HG03460 (cell line): ENCODE data around the gene SUGCT.
A peak's percentile ranks its signal among the peaks of the same experiment; 100 is the strongest.
"Not testable (repeated sequence)": the region's sequence is repeated elsewhere in the genome, so short reads cannot be mapped to it uniquely, and the experiment has no call there.

ENCODE experiments used
- ATAC-seq: cut with Tn5 transposase; IDR thresholded peaks from one replicate; pipeline ENCODE4 v1.9.1; 2021; ENCODE audit not compliant: unreplicated experiment

Gene SUGCT

DNA sequence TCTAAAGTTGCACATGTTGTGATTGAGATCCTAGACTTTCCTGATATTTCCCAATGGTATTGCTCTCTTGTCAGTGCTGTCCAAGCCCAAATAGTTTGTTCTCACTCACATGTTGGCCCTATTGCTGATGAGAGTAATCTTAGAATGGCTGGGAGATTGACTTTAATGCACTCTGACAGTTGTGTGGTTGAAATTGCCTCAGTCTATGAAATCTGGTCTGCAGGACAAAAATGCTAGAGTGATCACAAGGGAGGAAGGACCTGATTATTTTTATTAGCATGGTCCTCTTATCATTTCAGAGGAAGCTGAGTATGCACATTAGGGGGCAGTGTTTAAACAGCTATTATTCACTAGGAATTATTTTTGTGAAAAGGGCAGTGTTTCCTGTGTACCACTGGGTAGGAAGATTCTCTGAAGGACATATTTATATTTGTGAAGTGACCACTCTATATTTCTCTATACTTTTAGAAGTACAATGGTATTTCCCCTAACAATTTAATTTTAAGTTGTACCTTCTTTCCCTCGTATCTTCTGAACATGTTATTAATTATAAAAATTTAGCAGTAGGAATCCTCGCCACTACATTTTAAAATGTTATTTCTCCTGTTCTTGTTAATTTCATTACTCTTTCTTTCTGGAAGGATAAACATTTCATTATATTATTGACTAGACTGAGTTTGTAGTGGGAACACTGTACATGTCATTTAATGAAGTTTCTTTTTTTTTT, 64.4 kb downstream of the SUGCT start:
- ATAC-seq = no peak

DNA sequence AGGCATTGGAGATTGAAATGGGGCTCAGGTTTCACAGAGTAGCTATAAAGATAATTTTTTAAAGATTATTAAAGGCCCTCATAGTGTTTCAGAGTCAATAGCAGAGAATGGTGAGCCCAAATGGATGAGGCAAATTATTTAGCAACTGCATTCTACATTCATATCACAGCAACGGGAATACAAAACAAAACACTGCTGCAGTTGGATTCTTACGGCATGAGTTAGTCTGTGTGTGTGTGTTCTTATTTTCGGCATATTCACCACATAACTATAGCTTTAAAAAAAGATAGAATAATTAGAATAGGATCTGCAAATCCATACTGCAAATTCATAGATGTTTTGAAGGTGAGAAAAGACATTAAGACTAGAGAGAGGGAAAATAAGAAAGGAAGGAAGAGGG, 66.0 kb downstream of the SUGCT start:
- no peak for ATAC-seq

DNA sequence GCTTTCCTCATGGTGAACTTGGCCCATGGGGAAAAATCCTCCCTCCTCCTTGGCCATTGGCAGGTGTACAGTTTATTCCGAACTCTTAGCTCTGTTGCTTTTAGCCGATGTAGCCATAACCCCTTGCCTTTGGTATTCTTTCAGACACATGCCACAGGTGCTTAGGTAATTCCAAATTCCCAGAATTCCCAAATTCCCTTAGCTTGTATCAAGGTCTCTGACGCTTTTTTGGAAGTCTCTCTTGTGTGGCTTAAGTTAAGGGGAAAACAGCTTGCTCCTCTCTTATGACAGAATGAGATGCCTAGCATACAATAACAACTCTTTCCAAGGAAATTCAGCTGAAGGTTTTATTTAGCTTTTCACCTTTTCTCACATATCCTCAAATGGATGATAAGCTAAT, 68.0 kb downstream of the SUGCT start:
- ATAC-seq = no peak

DNA sequence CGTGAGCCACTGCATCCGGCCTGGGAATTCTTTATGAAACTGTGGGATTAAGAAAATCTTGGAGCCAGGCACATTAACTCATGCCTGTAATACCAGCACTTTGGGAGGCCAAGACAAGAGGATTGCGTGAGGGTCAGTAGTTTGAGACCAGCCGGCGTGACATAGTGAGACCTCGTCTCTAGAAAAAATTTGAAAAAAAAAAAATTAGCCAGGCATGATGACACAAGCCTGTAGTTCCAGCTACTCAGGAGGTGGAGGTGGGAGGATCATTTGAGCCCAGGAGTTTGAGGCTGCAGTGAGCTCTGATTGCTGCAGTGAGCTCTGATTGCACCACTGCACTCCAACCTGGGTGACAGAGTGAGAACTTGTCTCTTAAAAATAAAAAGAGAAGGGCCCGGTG, 69.8 kb downstream of the SUGCT start:
- no peak for ATAC-seq

DNA sequence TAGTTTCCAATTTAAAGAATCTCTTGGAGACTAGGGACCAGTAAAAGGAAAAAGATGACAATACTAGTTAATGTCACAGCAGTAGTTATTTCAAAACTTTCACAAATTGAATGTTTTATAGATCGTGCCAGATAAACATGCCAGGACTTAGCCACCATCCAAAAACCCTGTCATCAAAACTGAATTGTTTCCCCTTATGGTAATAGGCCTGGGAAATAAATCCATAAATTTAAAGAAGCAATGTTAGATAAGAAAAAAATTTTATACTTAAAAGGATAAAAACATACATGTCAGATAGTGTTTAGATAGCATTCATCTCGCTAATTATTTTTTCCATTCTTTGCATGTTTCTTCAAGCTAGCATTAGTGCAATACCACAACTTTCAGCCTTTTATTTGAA, 71.2 kb downstream of the SUGCT start:
- ATAC-seq = no peak

DNA sequence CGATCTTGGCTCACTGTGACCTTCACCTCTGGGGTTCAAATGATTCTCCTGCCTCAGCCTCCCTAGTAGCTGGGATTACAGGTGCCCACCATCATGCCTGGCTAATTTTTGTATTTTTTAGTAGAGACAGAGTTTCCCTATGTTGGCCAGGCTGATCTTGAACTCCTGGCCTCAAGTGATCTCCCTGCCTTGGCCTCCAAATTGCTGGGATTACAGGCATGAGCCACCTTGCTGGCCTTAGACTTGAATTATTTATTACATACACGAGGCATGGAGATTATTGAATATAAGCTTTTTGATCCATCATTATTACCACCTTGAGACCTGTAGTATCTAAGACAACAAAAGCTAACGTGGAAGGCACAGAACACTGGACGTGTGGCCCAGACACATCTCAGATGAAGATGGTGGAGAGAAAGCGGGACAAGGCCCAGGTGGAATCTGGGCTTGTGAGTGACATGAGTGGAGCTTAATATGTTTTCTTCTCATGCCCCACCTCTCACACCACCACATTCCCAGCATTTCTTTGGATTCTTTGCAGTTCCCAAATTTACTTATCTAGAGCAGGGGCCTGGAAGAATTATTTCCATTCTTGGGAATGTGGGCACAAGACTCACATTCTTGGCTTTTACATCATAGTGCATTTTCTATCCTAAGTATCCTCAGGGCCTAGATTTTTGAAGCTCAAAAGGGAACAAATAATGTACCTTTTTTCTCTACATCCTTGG, 76.6 kb downstream of the SUGCT start:
- no peak for ATAC-seq

DNA sequence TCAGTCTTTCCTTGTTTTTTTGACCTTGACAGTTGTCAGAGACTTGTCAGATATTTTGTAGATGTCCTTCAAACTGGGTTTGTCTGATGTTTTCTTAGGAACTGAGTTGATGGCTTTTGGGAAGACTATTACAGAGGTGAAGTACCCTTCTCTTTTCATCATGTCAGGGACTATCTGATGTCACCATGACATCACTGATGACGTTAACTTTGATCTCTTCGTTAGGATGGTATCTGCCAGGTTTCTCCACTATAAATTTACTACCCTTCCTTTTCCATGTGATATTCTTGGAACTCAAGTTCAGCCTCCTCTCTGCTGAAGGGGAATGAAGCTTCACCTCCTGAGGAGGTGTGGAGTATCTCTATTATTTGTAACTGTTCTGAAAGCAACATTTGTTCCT, 78.5 kb downstream of the SUGCT start:
- no peak for ATAC-seq

DNA sequence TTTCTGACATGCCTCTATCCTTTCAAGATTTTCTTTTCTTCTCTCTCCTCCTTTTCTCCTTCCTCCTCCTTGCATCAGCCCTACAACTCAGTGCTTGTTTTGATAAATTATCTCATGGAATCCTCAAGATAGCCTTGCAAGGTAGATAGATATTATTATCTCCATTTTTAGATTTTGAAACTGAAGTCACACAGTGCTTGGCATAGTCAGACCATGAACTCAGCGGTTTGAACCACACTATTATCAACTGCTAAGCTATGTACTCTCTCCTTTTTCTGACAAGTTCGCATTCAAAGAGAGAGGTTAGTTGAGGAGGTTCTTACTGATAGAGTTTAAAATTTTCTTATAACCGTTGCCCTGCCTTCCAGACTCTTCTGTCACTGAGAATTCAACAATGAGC, 79.1 kb downstream of the SUGCT start:
- ATAC-seq = no peak

DNA sequence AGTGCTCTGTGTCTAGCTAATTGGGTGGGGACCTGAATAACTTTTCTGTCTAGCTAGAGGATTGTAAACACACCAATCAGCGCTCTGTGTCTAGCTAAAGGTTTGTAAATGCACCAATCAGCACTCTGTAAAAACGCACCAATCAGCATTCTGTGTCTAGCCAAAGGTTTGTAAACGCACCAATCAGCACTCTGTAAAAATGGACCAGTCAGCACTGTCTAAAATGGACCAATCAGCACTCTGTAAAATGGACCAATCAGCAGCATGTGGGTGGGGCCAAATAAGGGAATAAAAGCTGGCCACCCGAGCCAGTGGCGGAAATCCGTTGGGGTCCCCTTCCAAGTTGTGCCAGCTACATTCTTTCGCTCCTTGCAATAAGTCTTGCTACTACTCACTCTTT, 83.8 kb downstream of the SUGCT start:
- not testable (repeated sequence) for ATAC-seq

DNA sequence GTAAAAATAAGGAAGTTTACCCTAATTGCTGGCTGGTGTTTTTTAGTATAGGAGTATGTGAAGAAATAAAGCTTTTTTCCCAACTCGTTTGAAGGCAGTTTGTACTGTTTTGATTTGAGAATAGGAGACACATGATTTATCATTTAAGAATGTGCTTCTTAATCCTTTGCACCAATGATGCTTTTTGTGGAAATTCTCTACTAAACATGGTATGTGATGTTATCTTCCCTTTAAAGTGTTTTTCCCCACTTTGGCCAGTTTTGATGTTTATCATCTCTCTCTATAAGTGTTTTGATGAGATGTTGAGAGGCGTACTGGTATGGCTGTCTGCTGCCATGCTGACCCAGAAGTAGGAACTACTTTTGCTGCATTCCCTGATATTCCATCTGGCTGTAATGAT, 85.1 kb downstream of the SUGCT start:
- ATAC-seq = no peak

DNA sequence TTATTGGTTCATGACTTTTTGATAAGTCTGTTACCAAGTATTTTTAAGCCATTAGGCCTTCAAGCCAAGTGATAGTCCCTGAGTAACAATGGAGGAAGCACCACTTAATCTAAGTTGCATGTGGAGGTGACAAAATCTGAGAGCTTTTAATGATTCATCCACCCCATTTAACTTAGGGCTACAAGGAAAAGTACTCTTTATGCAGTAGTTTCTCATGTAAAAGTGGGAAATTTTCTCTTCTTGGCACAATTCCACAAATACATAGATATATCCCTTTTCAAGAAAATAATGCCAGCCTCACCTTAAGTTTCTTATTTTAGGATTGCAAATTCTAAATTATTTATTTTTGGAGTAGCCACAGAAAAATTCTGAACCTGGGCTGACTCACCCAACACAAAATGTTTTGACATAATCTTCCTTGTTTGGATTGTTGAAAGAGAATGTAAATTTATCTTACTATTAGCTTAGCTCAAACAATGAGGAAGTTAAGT, 85.7 kb downstream of the SUGCT start:
- ATAC-seq = no peak

DNA sequence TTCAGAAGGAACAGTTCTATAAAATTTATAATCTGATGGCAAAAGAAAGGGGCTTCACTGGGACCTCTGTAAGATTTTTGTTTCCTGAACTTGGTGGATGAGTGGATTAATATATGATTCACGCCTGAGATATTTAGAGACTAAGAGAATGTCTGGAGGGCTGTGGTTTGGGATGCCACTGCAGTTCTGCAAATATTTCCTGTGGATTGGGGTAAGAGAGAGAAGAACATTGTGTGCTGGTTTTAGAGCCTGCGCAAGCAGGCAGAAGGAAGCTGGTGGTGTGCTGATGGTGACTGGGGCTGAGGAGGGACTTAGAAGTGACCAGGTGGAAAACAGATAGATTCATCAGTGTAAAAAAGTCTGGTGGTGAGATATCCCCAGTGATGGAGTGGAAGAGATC, 87.0 kb downstream of the SUGCT start:
- ATAC-seq = no peak

DNA sequence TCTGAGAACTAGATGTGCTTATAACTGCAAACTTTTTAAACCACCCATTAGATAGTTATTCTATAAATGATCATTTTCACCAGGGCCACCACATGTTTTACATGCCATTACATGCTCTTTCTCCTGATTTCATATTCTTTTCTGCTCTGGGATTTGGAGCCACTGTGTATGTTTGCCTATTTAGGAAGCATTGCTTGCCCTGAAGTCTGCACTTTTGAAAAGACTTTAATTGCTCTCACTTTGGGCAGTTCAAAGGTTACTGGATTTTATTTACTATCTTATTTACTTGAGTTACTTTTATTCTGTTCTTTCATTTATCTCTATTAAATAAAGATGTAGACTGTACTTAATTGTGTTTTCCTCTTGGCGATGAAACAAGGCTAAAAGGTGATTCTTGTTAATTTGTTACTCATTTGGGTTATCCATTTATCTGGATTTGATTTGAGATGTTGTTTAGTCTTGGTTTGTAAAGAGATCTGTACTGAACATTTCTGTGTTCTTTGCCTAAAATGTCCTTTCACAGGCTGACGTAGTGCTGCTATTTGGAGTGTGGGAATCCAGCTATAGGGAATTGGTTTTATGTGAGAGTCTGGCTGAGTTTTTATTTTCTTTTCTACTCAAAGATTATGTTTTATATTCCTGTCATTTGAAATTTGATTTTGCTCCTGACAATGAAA, 88.8 kb downstream of the SUGCT start:
- no peak for ATAC-seq

DNA sequence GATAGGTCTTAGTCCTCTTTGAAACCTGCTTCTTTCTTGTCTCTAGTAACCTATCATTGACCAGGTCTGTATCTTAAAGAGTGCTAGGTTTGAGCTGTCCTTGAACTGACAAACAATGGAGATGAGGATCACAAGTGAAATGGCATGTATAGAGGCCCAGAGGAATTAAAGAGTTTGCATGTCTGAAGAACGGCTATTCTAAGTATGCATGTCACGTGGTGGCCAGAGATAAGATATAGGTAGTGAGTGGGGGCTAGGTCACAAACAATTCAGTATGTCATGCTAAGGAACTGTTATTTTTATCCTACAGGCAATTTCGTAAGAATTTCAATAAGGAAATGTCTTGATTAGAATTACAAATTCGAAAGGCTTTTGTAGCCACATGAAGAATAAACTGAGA, 95.3 kb downstream of the SUGCT start:
- ATAC-seq = no peak

DNA sequence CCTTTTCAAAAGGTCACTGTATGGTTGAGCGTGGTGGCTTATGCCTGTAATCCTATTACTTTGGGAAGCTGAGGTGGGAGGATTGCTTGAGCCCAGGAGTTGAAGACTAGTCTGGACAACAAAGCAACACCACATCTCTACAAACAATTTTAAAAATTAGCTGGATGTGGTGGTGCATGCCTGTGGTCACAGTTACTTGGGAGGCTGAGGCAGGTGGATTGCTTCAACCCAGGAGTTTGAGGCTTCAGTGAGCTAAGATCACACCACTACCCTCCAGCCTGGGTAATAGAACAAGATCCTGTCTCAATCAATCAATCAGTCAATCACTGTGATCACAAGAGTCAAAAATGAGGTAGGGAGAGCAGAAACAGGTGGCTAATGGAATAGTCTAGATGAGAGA, 97.0 kb downstream of the SUGCT start:
- ATAC-seq = no peak

DNA sequence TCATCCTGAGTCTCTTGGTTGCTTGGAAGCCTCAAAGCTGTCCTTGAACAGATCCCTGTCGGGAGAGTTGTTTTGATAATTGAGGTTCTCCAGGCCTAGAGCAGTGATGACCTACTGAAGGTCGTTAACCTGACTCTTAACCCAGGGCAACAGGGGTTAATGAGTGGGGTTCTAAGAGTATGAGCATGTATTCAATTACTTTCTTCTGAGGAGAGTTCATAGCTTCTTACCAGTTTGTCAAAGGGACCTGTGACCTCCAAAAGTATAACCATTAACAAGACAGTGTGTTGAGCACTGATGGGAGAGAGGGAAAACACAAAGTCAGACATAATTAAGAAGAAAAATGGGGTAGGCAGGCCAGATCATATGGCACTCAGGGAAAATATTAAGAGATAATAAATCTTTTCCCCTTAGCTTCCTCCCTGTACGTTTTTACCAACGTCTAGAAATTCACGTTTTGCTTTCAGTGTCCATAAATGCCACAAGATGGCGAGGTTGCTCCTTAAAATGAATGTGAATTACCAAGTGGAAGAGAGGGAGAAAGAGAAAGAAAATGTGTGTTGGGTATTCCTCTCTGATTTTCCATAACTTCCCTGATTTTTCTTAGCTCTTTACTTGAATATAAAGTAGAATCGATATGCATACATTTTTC, 97.6 kb downstream of the SUGCT start:
- ATAC-seq = peak; percentile 65

DNA sequence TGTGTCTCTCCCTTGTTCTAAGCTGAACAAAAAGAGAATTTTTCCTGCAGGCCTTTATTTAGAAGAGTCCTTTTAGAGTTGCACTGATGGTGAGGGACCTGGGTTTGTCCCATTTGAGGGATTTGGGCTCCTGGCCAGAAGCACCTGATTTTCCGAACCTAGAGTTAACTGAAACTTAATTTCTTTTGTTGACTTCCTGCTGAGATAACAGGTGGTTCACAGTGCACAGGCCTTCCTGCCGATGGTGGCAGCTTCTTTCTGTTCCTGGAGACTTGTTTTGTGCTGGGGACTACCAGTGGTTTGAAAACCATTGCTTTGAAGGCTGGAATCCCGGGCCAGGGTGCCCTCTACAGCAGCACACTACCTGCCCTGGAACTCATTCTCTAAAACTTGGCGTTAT, 99.2 kb downstream of the SUGCT start:
- ATAC-seq = no peak

DNA sequence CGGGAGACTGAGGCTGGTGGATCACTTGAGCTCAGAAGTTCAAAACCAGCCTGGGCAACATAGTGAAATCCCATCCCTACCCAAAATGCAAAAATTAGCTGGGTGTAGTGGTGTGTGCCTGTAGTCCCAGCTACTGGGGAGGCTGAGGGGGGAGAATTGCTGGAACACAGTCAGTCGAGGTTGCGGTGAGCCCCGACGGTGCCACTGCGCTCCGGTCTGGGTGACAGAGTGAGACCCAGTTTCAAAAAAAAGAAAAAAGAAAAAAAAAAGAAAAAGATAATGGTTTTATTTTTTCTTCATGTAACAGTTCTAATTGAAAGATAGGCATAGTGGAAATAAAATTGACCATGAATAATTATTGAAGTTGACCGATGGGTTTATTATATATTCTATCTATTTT, 99.9 kb downstream of the SUGCT start:
- ATAC-seq = no peak

DNA sequence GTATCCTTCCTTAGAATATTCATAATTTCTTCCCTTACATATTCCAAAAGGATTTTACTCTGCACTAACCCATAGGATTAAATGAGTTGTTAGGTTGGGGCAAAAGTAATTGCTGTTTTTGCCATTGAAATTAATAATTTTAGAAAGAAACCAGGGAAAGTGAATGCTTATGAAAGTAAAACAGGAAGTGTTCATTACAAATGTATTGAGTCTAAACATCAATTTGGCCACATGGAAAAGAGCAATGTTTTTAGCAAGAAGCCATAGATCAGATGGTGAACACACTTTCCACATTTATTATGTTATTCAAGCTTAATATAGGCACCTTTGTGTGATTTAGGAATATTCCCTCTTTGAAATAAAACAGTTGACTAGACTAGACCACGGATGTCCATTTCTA, 102.9 kb downstream of the SUGCT start:
- ATAC-seq = no peak

DNA sequence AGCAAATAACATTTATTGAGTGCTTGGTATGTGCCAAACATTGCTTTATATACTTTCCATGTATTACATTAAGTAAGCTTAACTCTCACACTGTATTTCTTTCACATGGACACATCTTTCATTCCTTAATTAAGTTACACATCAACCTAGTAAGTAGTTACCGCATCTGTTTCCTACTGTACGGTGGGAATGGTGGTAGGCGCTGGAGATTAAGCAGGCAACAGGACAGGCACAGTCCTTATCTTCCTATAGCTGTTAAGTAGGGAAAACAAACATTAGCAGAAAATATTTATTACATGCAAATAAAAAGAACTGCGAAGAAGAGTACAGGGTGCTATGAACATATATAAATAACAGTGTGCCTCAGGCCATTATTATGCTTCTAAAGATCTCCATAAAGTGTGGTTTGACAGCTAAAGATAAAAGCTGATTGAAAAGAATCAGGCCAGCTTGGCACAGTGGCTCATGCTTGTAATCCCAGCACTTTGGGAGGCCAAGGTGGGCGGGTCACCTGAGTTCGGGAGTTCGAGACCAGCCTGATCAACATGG, 105.0 kb downstream of the SUGCT start:
- no peak for ATAC-seq

DNA sequence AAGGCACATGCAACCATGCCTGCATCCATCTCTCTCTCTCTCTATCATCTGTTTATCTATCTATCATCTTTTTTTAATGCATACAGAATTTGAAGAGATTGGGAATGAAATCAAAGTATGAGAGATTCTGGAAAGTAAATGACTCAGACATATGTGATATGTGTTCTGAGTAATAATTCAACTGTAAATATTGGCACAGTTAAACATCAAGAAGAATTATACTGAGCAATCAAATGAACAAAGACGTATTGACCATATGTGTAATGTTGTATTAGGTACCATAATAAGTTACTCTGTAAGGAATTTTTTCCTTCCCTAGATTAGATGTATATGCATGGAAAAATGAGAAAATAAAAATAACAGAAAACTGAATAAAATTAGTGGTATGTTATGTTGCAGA, 108.3 kb downstream of the SUGCT start:
- ATAC-seq = no peak
